Esophagus squamous epithelium (tissue), 5 donors: Measurements from ENCODE around the gene NAV3. TPM values are rescaled to one million over a fixed set of nuclear protein-coding genes. Genes with fewer than 3 reads are reported as not detected.

Experiments used
- DNase-seq: peaks from one replicate; lab custom pipeline; 2025; lab: John Stamatoyannopoulos, UW
- H3K27ac ChIP-seq, 4 donors: fragments of 200-600 bp; sonication (generic); one replicate each; pipeline ENCODE4 v1.5.1; 2016 to 2019; ENCODE audit warnings: mild to moderate bottlenecking in 1 of 4
- H3K27me3 ChIP-seq, 4 donors: fragments of 200-600 bp; sonication (generic); 1 replicate in 3 of 4; 2 replicates in 1 of 4; pipeline versions ENCODE4 v1.5.1 to v1.6.0; 2017 to 2021; ENCODE audit warnings: antibody characterized with exemption in 1 of 4
- H3K36me3 ChIP-seq, 3 donors: fragments of 200-600 bp; sonication (generic); one replicate each; pipeline ENCODE4 v1.5.1; 2016 to 2019
- H3K4me1 ChIP-seq, 3 donors: fragments of 200-600 bp; sonication (generic); one replicate each; pipeline ENCODE4 v1.5.1; 2017 to 2019
- H3K4me3 ChIP-seq, 4 donors: fragments of 200-600 bp; sonication (generic); 1 replicate in 3 of 4; 2 replicates in 1 of 4; pipeline ENCODE4 v1.5.1; 2016 to 2019; ENCODE audit warnings: mild to moderate bottlenecking in 2 of 4, moderate library complexity in 1 of 4
- H3K9me3 ChIP-seq, 3 donors: fragments of 200-600 bp; sonication (generic); one replicate each; pipeline ENCODE4 v1.5.1; 2016 to 2019
- POLR2A ChIP-seq, 4 donors: fragments of 450-650 bp; IDR thresholded peaks; one replicate each; pipeline ENCODE4 v1.6.1; 2017; ENCODE audit warnings: antibody characterized with exemption in 4 of 4, mild to moderate bottlenecking in 4 of 4, moderate library complexity in 3 of 4
- WGBS, 2 donors: methylation state at CpG; one replicate each; pipeline ENCODE4 v1.1.5; 2018; 5-methylcytosine and 5-hydroxymethylcytosine counted together
- intact Hi-C: fragments of 100-400 bp; cut with DNase I; formaldehyde crosslinking; loops from one replicate; pipeline ENCODE4 v1.15.0; 2022
- total RNA-seq, 4 donors: library from RNA; depleted of rRNA; stranded (reverse); fragments of >200 nt; gene quantifications; one replicate each; pipeline ENCODE4 v1.1.0, GENCODE V29; 2016
- TF ChIP-seq, protein P1 (sequence below), 6 experiments: fragments of 450-650 bp in 4 of 6; fragments of 200-600 bp in 2 of 6; sonication (generic) in 2 of 6; IDR thresholded peaks; one replicate each; pipeline ENCODE4 v1.5.1; 2016 to 2019; ENCODE audit warnings: antibody characterized with exemption in 6 of 6, mild to moderate bottlenecking in 4 of 6, moderate library complexity in 4 of 6
- donor health status: DM: yes; HTN: yes; CAD: no.

Gene NAV3
- total RNA-seq, 4 donors from 2014 or later, result 0.34 to 4.6 (median 3.2) TPM

DNA sequence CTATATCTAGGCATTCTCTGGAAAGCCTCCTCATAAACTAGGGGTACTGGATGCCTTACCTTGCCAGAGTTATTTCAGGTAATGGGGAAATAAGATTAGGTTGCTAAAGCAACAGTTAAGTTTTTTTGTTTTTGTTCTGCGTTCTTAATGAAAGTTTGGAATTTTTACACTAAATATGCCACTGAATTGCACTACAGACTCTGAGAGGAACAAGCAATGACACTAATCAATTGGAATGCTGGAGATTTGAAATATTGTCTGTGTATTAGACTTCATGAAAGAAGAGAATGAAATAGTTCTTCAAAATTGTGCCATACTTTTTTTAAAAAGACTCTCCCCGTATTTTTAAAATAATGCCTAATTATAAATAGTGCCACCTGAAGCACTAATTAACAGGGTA is 287.8 kb downstream of the NAV3 start:
- WGBS, 2 donors, result 80 to 87% methylated on average over 2 of the region's 2 CpGs
- Histone ChIP-seq H3K9me3 (peaks cover 0 to 6% (median 0%) of the 10 kb centered on the region in 3 donors), H3K27me3 (no peaks in the 10 kb centered on the region), H3K4me3 (no peak overlapping the region), H3K27ac (no peak overlapping the region), H3K36me3 (no peaks in the 10 kb centered on the region), H3K4me1 (peaks cover 0 to 8% (median 0%) of the 10 kb centered on the region in 3 donors)
- intact Hi-C loops, result no loop called here
- no peak for TF ChIP-seq POLR2A (IDR thresholded peaks at IDR 0.05)
- TF ChIP-seq, protein P1, sequence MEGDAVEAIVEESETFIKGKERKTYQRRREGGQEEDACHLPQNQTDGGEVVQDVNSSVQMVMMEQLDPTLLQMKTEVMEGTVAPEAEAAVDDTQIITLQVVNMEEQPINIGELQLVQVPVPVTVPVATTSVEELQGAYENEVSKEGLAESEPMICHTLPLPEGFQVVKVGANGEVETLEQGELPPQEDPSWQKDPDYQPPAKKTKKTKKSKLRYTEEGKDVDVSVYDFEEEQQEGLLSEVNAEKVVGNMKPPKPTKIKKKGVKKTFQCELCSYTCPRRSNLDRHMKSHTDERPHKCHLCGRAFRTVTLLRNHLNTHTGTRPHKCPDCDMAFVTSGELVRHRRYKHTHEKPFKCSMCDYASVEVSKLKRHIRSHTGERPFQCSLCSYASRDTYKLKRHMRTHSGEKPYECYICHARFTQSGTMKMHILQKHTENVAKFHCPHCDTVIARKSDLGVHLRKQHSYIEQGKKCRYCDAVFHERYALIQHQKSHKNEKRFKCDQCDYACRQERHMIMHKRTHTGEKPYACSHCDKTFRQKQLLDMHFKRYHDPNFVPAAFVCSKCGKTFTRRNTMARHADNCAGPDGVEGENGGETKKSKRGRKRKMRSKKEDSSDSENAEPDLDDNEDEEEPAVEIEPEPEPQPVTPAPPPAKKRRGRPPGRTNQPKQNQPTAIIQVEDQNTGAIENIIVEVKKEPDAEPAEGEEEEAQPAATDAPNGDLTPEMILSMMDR (IDR thresholded peaks at IDR 0.05), result no peak
- no peak for DNase-seq

DNA sequence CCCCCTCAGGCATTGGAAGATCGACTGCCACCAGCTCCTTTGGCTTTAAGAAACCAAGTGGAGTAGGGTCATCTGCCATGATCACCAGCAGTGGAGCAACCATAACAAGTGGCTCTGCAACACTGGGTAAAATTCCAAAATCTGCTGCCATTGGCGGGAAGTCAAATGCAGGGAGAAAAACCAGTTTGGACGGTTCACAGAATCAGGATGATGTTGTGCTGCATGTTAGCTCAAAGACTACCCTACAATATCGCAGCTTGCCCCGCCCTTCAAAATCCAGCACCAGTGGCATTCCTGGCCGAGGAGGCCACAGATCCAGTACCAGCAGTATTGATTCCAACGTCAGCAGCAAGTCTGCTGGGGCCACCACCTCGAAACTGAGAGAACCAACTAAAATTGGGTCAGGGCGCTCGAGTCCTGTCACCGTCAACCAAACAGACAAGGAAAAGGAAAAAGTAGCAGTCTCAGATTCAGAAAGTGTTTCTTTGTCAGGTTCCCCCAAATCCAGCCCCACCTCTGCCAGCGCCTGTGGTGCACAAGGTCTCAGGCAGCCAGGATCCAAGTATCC is 288.7 kb downstream of the NAV3 start:
- Histone ChIP-seq H3K27ac (no peak overlapping the region), H3K27me3 (no peaks in the 10 kb centered on the region), H3K9me3 (peaks cover 0 to 2% (median 0%) of the 10 kb centered on the region in 3 donors), H3K4me3 (no peak overlapping the region), H3K36me3 (no peaks in the 10 kb centered on the region), H3K4me1 (peaks cover 0 to 8% (median 0%) of the 10 kb centered on the region in 3 donors)
- 38 to 61% methylated on average over 7 to 12 of the region's 12 CpGs for WGBS, 2 donors
- DNase-seq, result no peak
- intact Hi-C loops, result no loop called here
- no peak for TF ChIP-seq POLR2A (IDR thresholded peaks at IDR 0.05)
- TF ChIP-seq, protein P1 (IDR thresholded peaks at IDR 0.05), result no peak

DNA sequence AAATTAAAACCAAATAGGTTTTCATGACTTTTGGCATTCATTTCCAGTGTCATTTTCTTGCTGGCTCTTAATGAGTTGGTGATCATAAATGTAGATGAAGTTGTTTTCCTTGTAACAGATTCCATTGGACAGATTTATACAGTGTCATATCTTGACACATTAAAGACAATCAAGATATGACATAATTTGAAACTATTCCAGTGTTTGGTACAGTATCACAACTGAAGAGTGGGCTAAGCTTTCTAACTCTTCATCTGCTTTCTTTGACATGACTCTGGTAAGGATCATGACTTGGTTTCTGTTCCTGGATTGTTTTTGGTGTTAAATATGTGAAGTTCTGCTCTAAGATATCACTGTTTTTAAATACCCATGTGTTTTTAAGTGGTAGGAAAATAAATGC is 289.6 kb downstream of the NAV3 start:
- intact Hi-C loops, result no loop called here
- Histone ChIP-seq H3K36me3 (no peaks in the 10 kb centered on the region), H3K27me3 (no peaks in the 10 kb centered on the region), H3K27ac (no peak overlapping the region), H3K4me3 (no peak overlapping the region), H3K4me1 (peaks cover 0 to 8% (median 0%) of the 10 kb centered on the region in 3 donors), H3K9me3 (no peaks in the 10 kb centered on the region)
- DNase-seq, result no peak
- no peak for TF ChIP-seq POLR2A (IDR thresholded peaks at IDR 0.05)

DNA sequence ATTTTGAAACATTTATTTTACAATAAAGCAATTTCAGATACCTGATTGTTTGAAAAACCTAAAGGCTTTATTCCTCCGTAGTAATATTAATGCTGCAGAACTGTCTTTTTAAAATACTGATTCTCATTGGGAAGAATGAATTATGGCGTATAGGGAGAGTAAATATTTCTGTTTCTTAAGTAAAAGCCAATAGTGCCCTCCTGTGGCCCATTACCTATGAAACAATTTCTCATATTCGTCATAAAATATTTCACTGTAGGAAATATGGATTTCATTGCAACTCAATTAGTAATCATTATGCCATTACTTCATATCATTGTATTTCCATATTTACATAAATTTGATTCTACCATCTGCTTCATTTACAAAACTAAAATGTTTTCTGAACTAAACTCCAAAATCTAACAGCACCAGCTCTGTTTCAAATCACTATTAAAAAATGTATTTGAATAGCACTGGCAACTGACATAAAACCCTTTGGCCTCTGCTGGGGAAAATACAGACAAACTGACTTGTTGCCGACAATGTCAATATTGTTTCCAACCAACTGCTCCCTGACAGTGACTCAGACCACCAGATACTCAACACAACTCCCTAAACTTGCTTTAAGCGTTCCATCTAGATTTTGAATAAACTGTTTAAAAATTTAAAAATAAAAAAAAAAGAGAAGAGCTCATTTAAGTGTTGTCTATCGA is 290.3 kb downstream of the NAV3 start:
- no peaks in the 10 kb centered on the region for H3K36me3 ChIP-seq
- no peak overlapping the region for H3K4me3 ChIP-seq
- intact Hi-C loops, result no loop called here
- no peaks in the 10 kb centered on the region for H3K27me3 ChIP-seq
- no peaks in the 10 kb centered on the region for H3K9me3 ChIP-seq
- WGBS, 2 donors, result 60 to 68% methylated on average over 6 of the region's 6 CpGs
- no peak overlapping the region for H3K27ac ChIP-seq
- TF ChIP-seq POLR2A (IDR thresholded peaks at IDR 0.05), result no peak
- TF ChIP-seq, protein P1 (IDR thresholded peaks at IDR 0.05), result peak in 2 of 6 experiments; percentile 10 to 45
- peaks cover 0 to 8% (median 0%) of the 10 kb centered on the region in 3 donors for H3K4me1 ChIP-seq
- DNase-seq, result no peak

DNA sequence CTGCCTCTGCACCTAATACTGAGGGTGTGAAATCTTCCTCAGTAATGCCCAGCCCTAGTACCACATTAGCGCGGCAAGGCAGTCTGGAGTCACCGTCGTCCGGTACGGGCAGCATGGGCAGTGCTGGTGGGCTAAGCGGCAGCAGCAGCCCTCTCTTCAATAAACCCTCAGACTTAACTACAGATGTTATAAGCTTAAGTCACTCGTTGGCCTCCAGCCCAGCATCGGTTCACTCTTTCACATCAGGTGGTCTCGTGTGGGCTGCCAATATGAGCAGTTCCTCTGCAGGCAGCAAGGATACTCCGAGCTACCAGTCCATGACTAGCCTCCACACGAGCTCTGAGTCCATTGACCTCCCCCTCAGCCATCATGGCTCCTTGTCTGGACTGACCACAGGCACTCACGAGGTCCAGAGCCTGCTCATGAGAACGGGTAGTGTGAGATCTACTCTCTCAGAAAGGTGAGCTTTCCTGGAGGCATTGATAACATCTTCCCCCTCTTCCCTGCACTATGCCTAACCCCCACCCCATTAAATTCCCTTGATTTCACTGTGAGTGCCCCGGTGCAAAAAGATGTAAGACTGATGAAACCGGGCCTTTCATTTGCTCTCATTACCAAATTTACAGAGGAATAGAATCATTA is 291.4 kb downstream of the NAV3 start:
- H3K9me3 ChIP-seq, result no peaks in the 10 kb centered on the region

More for the DNA sequence above, 291.4 kb downstream of the NAV3 start:
- no peaks in the 10 kb centered on the region for H3K27me3 ChIP-seq
- TF ChIP-seq, protein P1 (IDR thresholded peaks at IDR 0.05), result no peak
- TF ChIP-seq POLR2A (IDR thresholded peaks at IDR 0.05), result no peak
- no peaks in the 10 kb centered on the region for H3K36me3 ChIP-seq
- intact Hi-C loops, result no loop called here
- H3K27ac ChIP-seq, result no peak overlapping the region
- no peak overlapping the region for H3K4me3 ChIP-seq
- 71 to 77% methylated on average over 14 of the region's 16 CpGs for WGBS, 2 donors
- DNase-seq, result no peak
- H3K4me1 ChIP-seq, result peaks cover 0 to 8% (median 0%) of the 10 kb centered on the region in 3 donors
